Measurements from ENCODE around the gene ABHD10. TPM values are rescaled to one million over a fixed set of nuclear protein-coding genes. Genes with fewer than 3 reads are reported as not detected.

The ABHD10 gene
- total RNA-seq, 4 donors from 2014 or later: 2.2 to 23.3 (median 9.3) TPM

GRCh38 chr3:112004187-112004586 lies 25.4 kb downstream of the ABHD10 start:
- Histone ChIP-seq H3K27ac (no peak overlapping the region), H3K4me1 (peaks cover 0 to 4% (median 4%) of the 10 kb centered on the region in 4 donors), H3K27me3 (peaks cover 18% of the 10 kb centered on the region), H3K9me3 (no peaks in the 10 kb centered on the region), H3K4me3 (no peak overlapping the region), H3K36me3 (no peaks in the 10 kb centered on the region)
- DNase-seq: no peak
- WGBS, 2 donors (ENCODE audit: low coverage in 1 of 2): 73 to 88% methylated on average over 2 of the region's 2 CpGs
- intact Hi-C loops (cut with DNase I; ENCODE audit: low total_unique reads) (loop anchor here (5.0 kb wide), 1 partner anchor 922 kb away; no protein-coding TSS in a partner anchor), in situ Hi-C loops (cut with MboI; ENCODE audit: low pct_ligation_motif_present in 1 of 4, low pct_unique_long_range_greater_than_20kb in 1 of 4, low sequenced_read_pairs in 3 of 4) (no loop called here)
- TF ChIP-seq CTCF (IDR thresholded peaks at IDR 0.05) (no peak), POLR2A (IDR thresholded peaks at IDR 0.05) (no peak), POLR2AphosphoS5 (IDR thresholded peaks at IDR 0.05) (no peak), EP300 (IDR thresholded peaks at IDR 0.05; ENCODE audit: low read depth) (no peak)

- Histone ChIP-seq H3K4me1 (no peaks in the 10 kb centered on the region), H3K4me3 (no peak overlapping the region), H3K27ac (no peak overlapping the region), H3K27me3 (peaks cover 13% of the 10 kb centered on the region), H3K36me3 (no peaks in the 10 kb centered on the region), H3K9me3 (no peaks in the 10 kb centered on the region)
- DNase-seq: no peak
- TF ChIP-seq CTCF (IDR thresholded peaks at IDR 0.05): no peak
- no peak for TF ChIP-seq EP300 (IDR thresholded peaks at IDR 0.05; ENCODE audit: low read depth)
- TF ChIP-seq POLR2AphosphoS5 (IDR thresholded peaks at IDR 0.05): no peak
- TF ChIP-seq POLR2A (IDR thresholded peaks at IDR 0.05): no peak
- intact Hi-C loops (cut with DNase I; ENCODE audit: low total_unique reads): loop anchor here (5.0 kb wide), 1 partner anchor 922 kb away; no protein-coding TSS in a partner anchor
- 86 to 92% methylated on average over 2 of the region's 2 CpGs for WGBS, 2 donors (ENCODE audit: low coverage in 1 of 2)
- in situ Hi-C loops (cut with MboI; ENCODE audit: low pct_ligation_motif_present in 1 of 4, low pct_unique_long_range_greater_than_20kb in 1 of 4, low sequenced_read_pairs in 3 of 4): no loop called here
These were observed 25.8 kb downstream of the ABHD10 start for GRCh38 chr3:112004669-112005068.

- intact Hi-C loops (cut with DNase I; ENCODE audit: low total_unique reads): no loop called here
- 64 to 86% methylated on average over 3 to 4 of the region's 4 CpGs for WGBS, 2 donors (ENCODE audit: low coverage in 1 of 2)
These were observed 26.4 kb downstream of the ABHD10 start for GRCh38 chr3:112005091-112005672.

GRCh38 chr3:112007633-112008032 lies 28.8 kb downstream of the ABHD10 start:
- intact Hi-C loops (cut with DNase I; ENCODE audit: low total_unique reads): no loop called here
- H3K4me3 ChIP-seq: no peak overlapping the region

More at GRCh38 chr3:112005091-112005672, 26.4 kb downstream of the ABHD10 start:
- H3K36me3 ChIP-seq: no peaks in the 10 kb centered on the region
- no peak overlapping the region for H3K4me3 ChIP-seq
- no peaks in the 10 kb centered on the region for H3K4me1 ChIP-seq
- no peak for TF ChIP-seq CTCF (IDR thresholded peaks at IDR 0.05)
- TF ChIP-seq POLR2AphosphoS5 (IDR thresholded peaks at IDR 0.05): no peak
- TF ChIP-seq EP300 (IDR thresholded peaks at IDR 0.05; ENCODE audit: low read depth): no peak
- TF ChIP-seq POLR2A (IDR thresholded peaks at IDR 0.05): no peak
- peaks cover 8% of the 10 kb centered on the region for H3K27me3 ChIP-seq
- DNase-seq: no peak
- in situ Hi-C loops (cut with MboI; ENCODE audit: low pct_ligation_motif_present in 1 of 4, low pct_unique_long_range_greater_than_20kb in 1 of 4, low sequenced_read_pairs in 3 of 4): no loop called here
- no peaks in the 10 kb centered on the region for H3K9me3 ChIP-seq
- no peak overlapping the region for H3K27ac ChIP-seq

More at GRCh38 chr3:112007633-112008032, 28.8 kb downstream of the ABHD10 start:
- TF ChIP-seq EP300 (IDR thresholded peaks at IDR 0.05; ENCODE audit: low read depth): no peak
- TF ChIP-seq POLR2AphosphoS5 (IDR thresholded peaks at IDR 0.05): no peak
- no peak for TF ChIP-seq CTCF (IDR thresholded peaks at IDR 0.05)
- no peak for TF ChIP-seq POLR2A (IDR thresholded peaks at IDR 0.05)
- Histone ChIP-seq H3K36me3 (no peaks in the 10 kb centered on the region), H3K4me1 (no peaks in the 10 kb centered on the region), H3K27me3 (no peaks in the 10 kb centered on the region), H3K27ac (no peak overlapping the region), H3K9me3 (no peaks in the 10 kb centered on the region)
- WGBS, 2 donors (ENCODE audit: low coverage in 1 of 2): 43% methylated on average over 1 of the region's 1 CpG
- in situ Hi-C loops (cut with MboI; ENCODE audit: low pct_ligation_motif_present in 1 of 4, low pct_unique_long_range_greater_than_20kb in 1 of 4, low sequenced_read_pairs in 3 of 4): no loop called here
- DNase-seq: no peak
